Adrenal gland (tissue), 5 donors: Measurements from ENCODE around the gene PPP2CA.

Experiments
- CTCF ChIP-seq, 6 experiments: fragments of 450-650 bp in 4 of 6; fragments of 200-600 bp in 2 of 6; sonication (generic) in 1 of 6; IDR thresholded peaks; 1 replicate in 5 of 6; 2 replicates in 1 of 6; pipeline versions ENCODE4 v1.5.1 to v1.8.0; 2016 to 2021; ENCODE audit warnings: antibody characterized with exemption in 6 of 6, mild to moderate bottlenecking in 2 of 6, moderate library complexity in 1 of 6
- POLR2A ChIP-seq, 2 donors: fragments of 450-650 bp; IDR thresholded peaks; one replicate each; pipeline ENCODE4 v1.6.1; 2017; ENCODE audit warnings: antibody characterized with exemption in 2 of 2, mild to moderate bottlenecking in 2 of 2, moderate library complexity in 1 of 2
- donor health status: DM: no; HTN: no; CAD: no.

GRCh38 chr5:134146651-134147518 is 79.0 kb downstream of the PPP2CA start:
- TF ChIP-seq POLR2A (IDR thresholded peaks at IDR 0.05) = no peak
- no peak for TF ChIP-seq CTCF (IDR thresholded peaks at IDR 0.05)
